OCI-LY3 (cell line): Measurements from ENCODE around the gene FBXO2.

Source experiments
- EZH2phosphoT487 ChIP-seq: fragments of 200-600 bp; shearing (Covaris generic); IDR thresholded peaks from 2 replicates; pipeline ENCODE4 v1.6.1; 2018; ENCODE audit warnings: antibody characterized with exemption, mixed run types, low read depth
- TF ChIP-seq, protein P1 (sequence below): fragments of 200-600, 300-600 bp; sonication (generic); IDR thresholded peaks from 2 replicates; pipeline ENCODE4 v1.5.1; 2014; ENCODE audit warnings: antibody characterized with exemption, low read length, low read depth

DNA sequence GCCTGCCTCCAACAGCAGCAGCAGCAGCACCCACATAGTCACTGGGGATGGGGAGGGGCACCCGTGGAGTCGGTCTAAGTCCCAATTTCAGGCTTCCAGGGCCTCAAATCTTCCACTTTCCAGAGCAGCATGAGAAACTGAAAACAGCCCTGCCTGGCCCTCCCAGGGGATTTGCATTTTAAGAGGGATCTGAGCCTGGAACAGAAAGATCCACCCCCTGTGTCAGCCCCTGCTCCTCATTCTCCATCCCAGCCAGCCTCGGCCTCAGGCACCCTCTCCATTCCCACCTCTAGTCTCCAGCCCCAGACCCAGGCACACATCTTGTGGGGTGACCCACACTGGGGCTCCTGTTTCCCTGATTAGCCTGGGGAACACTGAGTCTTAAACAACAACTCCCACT is 51.8 kb downstream of the FBXO2 start:
- TF ChIP-seq, protein P1, sequence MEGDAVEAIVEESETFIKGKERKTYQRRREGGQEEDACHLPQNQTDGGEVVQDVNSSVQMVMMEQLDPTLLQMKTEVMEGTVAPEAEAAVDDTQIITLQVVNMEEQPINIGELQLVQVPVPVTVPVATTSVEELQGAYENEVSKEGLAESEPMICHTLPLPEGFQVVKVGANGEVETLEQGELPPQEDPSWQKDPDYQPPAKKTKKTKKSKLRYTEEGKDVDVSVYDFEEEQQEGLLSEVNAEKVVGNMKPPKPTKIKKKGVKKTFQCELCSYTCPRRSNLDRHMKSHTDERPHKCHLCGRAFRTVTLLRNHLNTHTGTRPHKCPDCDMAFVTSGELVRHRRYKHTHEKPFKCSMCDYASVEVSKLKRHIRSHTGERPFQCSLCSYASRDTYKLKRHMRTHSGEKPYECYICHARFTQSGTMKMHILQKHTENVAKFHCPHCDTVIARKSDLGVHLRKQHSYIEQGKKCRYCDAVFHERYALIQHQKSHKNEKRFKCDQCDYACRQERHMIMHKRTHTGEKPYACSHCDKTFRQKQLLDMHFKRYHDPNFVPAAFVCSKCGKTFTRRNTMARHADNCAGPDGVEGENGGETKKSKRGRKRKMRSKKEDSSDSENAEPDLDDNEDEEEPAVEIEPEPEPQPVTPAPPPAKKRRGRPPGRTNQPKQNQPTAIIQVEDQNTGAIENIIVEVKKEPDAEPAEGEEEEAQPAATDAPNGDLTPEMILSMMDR, result no peak
- TF ChIP-seq EZH2phosphoT487, result no peak
